Cortex of kidney (tissue), 1 donor: ENCODE measurements around the gene B4GAT1.
"Not testable (repeated sequence)": the region's sequence is repeated elsewhere in the genome, so short reads cannot be mapped to it uniquely, and the experiment has no call there.

Experiments used
- DNase-seq: peaks from one replicate; lab custom pipeline; 2025; lab: John Stamatoyannopoulos, UW

Gene B4GAT1

DNA sequence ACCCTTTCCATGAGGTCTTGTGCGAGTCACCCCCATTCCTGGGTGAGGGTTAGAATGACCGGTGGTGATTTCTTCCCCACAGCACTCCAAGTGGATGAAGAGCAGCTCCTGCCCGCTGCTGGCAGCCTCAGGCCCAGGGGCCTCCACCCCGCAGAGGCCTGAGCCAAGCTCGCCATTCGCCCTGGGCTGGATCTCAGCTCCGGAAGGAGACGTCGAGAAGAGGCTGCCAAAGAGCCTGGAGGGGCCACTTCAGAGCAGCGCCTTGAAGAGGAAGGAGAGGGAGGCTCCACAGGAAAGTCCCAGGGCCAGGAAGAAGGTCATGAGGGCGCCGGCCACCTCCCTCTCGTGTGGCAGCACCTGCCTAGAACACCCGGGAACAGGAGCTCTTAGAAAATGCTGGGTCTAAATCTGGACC, 15.8 kb upstream of the B4GAT1 start:
- DNase-seq, result no peak

DNA sequence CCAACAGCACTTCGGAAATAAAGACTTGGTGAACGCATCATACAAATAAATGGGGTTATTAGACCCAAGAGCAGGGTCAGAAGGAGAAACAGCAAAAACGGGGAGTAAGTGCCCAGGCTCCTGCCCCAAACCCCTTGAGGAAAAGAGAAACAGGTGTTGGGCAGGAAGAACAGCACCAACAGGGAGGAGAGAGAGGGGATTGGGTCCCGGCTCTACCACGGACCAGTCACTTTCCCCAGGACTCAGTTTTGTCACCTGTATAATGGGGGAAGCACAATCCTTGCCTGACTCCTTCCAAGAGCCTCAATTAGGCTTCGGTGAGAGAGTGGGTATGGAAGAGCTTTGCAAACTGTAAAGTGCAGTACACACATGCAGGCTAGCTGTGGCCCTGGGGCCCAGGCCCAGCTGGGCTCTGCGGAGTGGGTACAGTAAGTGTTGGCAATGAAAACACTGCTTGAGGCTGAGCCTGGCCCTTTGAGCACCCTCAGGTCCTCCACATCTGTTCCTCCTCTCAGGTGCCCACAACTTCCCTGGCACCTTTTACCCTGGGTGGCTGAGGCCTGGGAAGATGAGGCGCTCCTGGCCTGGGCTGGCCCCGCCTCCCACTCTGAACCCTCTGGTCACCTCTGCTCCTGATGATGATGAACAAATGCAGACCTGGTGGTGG, 15.2 kb upstream of the B4GAT1 start:
- DNase-seq, result no peak

DNA sequence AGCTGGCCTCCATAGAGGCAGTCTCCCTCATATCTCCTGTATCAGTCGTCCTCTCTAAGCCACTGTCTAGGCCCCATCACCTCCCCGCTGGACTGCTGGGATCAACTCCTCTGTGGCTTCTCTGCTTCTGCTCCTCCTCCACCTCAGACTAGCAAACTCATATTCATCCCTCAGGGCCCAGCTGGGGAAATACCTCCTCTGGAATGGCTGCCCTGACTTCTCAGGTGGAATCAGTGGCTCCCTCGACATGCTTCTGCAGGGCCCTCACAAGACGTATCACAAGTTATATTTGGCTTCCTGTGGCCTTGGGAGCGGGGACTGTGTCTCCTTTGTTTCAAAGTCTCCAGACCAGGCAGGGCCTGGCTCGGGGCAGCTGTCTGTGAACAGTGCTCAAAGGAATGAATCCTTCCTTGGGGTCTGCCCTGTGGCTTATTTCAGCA, 14.1 kb upstream of the B4GAT1 start:
- no peak for DNase-seq

DNA sequence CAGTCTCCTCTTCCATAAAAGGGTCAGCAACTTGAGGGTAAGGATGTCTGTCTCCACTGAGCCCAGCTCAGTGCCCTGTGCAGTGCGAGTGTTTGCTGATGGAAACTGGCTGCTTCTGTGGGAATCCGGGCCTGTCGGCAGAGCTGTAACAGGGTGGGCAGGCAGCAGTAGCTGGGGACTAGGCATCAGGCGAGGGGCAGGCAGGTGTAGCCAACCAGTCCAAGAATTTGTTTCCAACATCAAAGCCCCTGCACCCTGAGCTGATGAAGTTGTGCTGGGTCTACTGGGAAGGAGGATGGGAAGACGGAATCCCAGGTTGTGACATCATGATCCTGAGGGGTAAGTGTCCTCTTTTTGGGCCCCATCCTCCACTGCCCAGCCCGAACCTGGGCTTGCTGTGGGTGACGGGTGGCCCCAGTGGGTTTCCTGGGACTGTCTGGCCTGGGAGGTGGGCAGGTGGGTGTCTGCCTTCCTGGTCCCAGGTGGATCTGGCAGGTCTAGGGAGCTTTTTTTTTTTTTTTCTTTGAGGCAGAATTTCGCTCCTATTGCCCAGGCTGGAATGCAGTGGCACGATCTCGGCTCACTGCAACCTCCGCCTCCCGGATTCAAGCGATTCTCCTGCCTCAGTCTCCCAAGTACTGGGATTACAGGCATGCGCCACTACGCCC, 13.1 kb upstream of the B4GAT1 start:
- DNase-seq, result no peak

DNA sequence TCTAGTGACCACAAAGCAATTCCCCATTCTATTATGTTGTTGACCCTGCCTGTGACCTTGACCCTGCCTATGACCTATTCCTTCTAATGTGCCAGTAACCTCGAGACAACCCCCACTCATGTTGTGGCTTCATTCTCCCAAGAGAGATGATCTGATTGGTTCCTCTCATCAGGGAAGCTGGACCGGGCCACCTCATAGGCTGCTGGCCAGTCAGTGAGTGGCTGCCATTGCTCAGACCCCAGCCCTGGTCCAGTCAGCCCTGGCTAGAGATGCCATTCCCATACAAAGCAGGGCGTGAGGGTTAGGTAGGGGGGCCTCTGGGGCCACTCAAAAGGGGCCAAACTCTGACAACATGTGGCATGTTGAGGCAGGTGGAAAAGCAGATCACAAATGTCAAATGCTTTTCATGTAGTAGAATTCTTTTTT, 12.2 kb upstream of the B4GAT1 start:
- no peak for DNase-seq

DNA sequence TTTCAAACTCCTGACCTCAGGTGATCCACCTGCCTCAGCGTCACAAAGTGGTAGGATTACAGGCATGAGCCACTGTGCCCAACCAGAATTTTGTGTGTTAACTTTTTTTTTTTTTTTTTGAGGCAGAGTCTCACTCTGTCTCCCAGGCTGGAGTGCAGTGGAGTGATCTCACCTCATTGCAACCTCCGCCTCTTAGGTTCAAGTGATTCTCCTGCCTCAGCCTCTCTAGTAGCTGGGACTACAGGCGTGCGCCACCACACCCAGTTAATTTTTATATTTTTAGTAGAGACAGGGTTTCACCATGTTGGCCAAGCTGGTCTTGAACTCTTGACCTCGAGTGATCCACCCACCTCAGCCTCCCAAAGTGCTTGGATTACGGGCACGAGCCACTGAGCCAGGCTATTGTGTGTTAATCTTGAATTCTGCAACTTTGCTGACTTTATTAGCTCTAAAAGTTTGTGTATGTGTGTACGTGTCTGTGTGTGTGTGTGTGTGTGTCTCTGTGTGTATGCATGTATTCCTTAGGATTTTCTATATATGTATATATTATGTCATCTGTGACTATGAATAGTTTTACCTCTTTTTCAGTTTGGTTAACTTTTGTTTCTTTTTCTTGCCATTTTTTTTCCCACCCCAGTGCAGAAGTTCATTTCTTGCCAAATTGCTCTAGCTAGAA, 3.3 kb upstream of the B4GAT1 start:
- DNase-seq, result not testable (repeated sequence)

DNA sequence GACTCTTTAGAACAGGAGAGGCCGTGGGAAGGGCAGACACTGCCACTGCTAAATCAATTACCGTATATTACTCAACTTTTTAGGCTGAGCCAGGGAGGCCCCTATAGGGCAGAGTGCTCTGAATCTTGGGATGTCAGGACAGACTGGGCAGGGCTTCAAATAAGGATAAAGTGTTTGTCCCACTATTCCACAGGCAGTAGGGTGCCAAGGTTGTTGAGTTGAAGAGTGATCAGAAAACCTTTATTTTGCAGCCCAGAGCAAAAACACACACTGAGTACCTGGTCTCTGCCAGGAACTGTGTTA, 1.6 kb upstream of the B4GAT1 start:
- no peak for DNase-seq

DNA sequence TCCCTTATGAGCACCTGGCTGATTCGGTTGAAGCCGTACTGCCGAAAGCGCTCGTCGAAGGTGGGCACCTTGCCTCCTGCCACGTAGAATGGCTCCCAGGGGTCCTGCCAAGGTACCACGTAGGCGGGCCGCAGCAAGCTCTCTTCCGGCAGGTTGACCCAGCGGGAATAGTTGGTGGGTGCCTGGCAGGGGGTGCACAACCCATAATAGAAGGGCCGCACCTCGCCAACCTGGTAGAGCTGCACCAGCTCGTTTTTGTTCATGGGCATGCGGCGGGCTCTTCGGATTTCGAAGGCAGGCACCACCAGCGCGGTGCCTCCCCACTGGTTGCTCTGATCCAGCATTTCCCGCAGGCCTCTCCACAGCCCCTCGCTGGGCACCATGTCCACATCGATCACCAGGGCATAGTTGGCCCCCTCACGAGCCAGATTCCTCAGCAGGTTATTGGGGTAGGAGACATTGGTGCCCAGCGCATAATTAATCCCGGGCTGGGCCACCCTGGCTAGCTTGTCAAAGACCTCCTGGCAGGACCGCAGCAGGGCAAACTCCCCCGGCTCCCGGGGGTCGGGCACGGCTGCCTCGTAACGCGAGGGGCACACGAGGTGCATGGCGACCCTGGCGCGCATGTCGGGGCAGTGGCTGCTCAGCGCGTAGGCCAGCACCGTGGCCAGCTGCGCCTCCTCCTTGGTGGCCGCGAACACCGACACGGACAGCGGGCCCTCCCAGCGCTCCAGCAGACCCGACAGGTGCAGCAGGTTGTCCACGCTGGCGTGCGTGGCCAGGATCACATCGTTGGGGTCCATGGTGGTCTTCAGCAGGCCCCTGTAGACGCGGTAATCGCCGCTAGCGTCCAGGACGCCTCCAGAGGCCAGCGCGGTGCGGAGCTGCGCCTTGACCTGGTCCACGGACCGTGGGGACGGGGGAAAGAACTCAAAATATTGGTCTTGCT, 679 bp downstream of the B4GAT1 start:
- DNase-seq, result no peak

DNA sequence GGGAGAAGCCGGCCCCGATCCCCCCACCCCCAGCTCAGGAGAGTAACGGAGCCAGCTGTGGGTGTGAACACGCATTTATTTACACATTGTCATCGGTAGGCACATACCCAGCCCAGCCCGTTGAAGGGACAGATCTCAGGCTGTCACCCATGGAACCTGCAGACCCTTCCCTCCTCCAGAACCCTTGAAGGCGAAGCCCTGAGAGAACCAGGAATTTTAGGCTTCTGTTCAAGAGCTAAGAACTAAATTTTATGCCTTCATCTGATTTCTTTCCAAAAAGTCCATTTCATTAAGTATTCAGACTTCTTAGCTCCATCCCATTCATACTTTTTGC, 2.1 kb downstream of the B4GAT1 start:
- DNase-seq, result no peak

DNA sequence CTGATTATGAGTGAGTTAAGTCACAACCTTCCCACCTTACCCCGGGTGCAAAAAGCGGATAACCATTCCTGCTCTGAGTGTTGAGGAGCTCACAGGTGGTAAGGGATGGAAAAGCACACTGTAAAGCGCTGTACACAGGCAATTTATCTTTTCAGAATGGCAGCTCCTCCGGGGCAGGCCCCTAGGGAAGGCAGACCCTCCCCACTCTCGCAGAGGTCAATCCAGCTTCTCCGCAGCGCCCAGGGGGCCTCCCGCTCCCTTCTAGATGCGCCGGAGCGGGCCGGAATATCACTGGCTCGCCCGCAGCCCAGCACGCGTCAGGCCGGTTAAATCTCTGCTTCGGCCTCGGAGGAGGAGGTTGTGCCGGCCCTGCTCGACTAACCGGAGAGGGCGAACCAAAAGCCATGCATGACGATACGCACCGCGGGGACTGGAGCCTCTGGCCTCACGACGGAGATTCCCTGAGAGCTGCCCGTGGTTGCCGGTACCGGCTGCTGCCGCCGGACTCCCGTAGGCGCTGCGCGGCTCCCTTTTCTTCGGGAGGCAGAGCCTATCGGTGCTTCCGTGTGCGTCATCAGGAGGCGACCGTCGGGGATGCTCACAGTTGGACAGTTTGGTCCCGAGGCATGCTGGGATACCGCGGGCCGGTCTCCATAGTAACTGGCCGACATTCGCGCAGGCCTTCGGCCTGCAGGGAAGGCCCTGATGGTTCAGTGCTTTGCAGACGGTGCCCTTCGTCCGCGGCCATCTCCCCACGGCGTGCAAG, 2.7 kb downstream of the B4GAT1 start, which contains the start of gene BRMS1:
Gene BRMS1, minus strand, starts transcription at position 555 of the 766 bp plus-strand sequence. CDS start 2,870 bp downstream, outside the sequence.
- no peak for DNase-seq

DNA sequence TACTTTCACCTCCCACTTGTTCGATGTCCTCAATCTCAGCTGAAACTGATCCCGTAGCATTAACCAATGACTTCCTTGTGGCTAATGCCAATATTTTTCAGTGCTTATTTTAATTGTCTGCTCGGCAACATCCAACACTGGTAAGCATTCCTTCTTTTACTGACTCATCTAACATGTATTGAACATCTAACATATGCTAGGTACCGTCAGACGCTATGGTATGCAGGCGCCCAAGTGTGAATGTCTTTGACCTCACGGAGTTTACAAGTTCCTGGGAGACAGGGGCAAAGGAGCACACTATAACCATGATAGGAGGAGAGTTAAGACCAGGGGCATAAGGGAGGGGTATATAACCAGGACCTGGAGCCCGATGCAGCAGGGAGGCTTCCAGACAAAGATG, 4.3 kb downstream of the B4GAT1 start:
- DNase-seq, result no peak

DNA sequence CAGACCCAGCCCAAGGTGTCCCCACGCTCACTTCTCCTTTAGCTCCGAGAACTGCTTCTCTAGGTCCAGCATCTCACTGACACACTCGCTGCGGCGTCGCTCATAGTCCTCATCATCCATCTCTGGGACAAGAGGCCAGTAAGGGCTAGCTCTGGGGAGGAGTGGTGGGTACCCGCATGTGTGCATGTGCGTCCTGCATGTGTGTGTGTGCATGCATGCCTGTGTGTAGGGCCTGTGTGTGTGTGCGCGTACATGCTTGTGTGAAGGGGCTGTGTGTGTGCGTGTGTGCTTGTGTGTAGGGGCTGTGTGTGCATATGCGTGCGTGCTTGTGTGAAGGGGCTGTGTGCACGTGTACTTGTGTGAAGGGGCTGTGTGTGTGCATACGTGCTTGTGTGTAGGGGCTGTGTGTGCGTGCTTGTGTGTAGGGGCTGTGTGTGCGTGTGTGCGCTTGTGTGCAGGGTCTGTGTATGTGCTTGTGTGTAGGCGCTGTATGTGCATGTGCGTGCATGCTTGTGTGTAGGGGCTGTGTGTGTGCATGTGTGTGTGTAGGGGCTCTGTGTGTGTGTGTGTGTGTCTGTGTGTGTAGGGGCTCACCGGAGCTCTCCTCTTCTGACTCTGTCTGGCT, 5.8 kb downstream of the B4GAT1 start:
- DNase-seq, result no peak

DNA sequence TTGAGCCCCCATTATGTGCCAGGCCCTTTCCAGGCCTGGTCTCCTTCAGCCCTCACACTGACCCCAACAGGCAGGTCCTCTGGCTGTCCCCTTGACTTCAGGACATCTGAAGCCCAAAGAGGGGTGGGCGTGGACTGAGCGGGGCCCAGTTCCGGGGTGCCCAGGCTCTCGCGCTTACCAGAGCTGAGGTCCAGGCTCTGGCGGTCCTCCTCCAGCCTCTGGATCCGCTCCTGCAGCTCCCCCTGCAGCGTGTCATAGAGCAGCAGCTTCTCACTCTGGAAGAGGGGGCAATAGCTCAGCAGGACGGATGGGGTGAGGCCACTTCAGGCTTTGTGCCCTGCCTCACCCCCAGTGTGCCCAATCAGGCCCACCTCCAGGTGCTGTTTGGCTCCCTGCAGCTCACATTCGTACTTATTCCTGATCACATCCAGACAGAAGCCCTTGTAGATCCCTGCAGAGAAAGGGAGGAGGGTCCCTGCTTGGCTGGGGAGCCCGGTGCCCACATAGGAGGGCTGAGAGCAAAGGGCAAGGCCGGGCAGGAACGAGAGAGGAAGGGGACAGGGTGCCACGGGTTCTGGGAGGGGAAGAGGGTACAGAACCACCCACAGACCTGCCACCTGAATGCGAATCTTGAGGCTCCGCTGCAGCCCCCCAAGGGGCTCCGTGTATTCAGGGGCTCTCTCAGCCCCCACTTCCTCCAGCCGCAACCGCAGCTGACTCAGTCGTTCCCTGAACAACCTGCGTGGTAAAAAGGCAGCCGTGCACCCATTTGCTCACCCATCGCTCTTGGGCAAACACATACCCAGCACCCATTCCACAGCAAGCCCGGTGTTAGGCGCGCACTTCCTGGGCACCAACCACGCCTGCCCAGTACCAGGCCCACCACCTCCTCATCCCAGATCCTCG, 6.6 kb downstream of the B4GAT1 start:
- DNase-seq, result no peak

DNA sequence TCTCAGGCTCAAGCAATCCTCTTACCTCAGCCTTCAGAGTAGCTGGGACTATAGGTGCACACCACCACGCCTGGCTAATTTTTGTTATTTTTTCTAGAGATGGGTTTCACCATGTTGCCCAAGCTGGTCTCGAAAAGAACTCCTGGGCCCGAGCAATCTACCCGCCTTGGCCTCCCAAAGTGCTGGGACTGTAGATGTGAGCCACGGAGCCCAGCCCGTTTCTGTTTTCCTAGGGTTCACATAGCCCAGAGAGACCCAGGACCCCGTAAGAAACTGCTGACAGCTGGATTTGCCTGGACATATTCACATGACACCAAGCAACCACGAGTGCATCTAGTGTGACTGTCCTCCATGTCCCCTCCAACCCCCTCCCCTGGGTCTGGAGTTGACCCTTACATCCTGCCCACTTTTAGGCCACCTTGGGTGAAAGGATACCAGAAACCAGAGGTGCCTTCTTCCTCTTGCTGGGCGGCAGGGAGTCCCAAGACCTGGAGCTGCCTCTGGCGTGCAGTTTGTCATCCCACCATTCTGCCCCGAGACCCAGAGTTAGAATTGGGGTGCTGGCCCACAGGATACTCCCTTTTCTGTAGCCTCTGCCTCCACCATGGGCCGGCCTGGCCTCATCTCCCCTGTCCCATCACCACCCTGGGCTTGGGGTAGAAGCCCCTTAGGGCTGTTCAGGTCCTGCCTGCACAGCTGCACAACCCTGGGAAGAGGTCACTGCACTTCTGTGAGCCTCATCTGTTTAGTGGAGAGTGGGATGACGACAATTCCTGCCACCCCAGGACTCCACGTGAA, 7.5 kb downstream of the B4GAT1 start:
- no peak for DNase-seq

DNA sequence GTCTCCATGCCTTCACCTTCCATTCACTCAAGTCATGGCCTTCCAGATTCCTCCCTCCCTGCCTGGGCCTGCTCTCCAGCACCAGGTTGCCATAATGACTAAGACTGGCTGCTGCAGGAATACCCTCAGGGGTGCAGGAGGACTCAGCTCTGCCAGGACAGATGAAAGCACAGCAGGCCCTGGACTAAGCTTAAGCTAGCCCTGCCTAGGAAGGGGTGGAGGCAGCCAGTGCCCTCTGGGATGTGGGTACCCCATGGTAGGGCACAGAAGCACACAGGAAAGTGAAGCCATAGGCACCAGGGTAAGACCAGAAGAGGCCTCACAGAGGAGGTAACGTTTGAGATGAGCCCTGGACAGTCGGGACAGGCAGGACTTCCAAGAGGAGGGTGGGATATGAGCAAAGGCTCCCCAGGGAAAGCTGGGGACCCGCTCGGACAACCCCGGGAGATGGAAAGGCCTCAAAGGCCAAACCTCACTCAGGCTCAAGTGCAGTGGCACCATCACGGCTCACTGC, 8.2 kb downstream of the B4GAT1 start:
- DNase-seq, result no peak

DNA sequence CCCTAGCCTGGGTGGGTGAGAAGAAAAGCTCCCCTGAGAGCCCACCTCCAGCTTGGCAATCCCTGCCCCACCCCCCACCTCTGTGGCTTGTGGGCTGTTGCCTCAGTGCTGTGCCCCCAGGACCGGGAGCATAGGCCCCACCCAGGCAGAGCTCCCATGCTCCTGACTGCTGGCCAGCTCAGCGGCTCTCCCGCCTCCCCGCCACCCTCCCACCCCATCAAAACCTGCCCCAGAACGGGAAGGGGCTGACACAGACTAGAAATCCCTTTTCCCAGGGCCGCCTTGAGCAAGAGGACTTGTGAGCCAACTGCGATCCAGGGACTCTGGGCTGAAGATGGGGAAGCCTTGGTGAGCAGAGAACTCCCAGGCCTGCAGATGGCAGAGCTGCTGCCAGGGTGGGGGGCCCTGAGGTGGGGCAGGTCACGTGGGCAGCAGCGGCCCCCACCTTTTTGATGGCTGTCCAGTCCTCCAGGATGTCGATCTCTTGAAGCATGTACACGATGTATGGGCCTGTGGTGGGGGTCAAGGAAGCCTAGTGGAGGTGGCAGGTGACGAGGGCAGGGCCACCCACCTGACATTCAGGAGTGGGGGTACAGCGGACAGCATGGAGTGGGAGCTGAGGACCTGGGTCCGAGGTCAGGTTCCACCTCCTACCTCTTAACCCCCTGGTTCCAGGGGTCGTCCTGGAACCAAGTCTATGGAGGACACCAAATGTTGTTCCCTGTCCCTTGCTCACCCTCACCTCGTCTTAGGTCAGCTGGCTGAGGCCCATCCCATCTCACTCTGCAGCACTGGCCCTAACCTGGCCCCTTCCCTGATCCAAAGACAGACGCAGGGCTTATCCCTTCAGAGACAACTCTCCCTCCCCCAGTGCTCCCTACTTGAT, 8.9 kb downstream of the B4GAT1 start:
- DNase-seq, result no peak

DNA sequence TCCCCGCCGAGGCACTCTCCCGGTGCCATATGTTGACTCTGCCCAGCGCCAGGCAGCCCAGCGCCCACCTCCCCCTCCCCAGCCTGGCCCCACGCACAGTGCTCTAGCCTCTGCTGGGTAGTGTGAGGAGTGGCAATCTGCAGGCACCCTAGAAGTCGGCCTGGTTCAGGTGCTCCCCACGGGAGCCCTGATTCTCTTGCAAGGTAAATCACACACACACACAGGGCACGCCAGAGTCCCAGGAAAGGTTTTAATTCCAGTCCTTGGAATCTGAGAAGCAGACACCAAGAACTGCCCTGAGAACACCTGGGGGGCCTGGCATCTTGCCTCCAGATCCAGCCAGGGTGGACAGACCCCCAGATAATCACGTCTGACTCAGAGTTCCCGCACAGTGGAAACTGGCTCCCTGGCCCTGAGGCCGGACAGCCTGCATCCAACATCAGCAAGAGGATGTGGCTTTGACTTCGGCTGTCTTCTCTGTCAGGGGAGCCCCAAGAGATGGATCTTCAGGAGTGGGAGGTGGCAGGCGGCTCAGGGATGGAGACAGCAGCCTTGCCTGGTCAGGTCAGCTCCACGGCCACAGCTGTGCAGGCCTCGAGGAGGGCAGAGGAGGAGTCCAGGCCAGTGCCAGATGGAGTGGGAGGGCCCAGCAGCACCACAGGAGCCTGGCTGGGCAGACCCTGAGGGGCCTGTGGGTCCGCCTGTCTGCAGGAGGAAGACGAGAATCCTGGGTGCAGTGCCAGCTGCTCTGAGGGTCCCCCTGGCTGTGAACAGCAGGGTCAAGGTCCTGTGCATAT, 10.1 kb downstream of the B4GAT1 start:
- DNase-seq, result no peak
